Measurements from ENCODE around the gene VIPR2.
"Not testable (repeated sequence)": the region's sequence is repeated elsewhere in the genome, so short reads cannot be mapped to it uniquely, and the experiment has no call there.

VIPR2 gene

GRCh38 chr7:159103382-159104187, 41.1 kb downstream of the VIPR2 start:
- DNase-seq, result no peak

GRCh38 chr7:159102681-159103381, 41.8 kb downstream of the VIPR2 start:
- no peak for DNase-seq

- DNase-seq, result not testable (repeated sequence)
These were observed 43.0 kb downstream of the VIPR2 start for GRCh38 chr7:159101661-159102091.

GRCh38 chr7:159101083-159101395, 43.6 kb downstream of the VIPR2 start:
- not testable (repeated sequence) for DNase-seq

- not testable (repeated sequence) for DNase-seq
These were observed 44.2 kb downstream of the VIPR2 start for GRCh38 chr7:159100281-159101082.

GRCh38 chr7:159099711-159100231, 44.9 kb downstream of the VIPR2 start:
- no peak for DNase-seq

GRCh38 chr7:159098811-159099655, 45.6 kb downstream of the VIPR2 start:
- DNase-seq, result no peak

GRCh38 chr7:159098424-159098786, 46.3 kb downstream of the VIPR2 start:
- no peak for DNase-seq

- DNase-seq, result no peak
These were observed 46.8 kb downstream of the VIPR2 start for GRCh38 chr7:159097661-159098423.

GRCh38 chr7:159096736-159097581, 47.7 kb downstream of the VIPR2 start:
- DNase-seq, result peak; percentile 46

- DNase-seq, result no peak
These were observed 48.7 kb downstream of the VIPR2 start for GRCh38 chr7:159095979-159096411.

- DNase-seq, result no peak
These were observed 49.5 kb downstream of the VIPR2 start for GRCh38 chr7:159094919-159095915.

GRCh38 chr7:159094023-159094740, 50.5 kb downstream of the VIPR2 start:
- DNase-seq, result no peak

- DNase-seq, result no peak
These were observed 51.2 kb downstream of the VIPR2 start for GRCh38 chr7:159093351-159093971.

GRCh38 chr7:159092701-159093121, 52.0 kb downstream of the VIPR2 start:
- no peak for DNase-seq

GRCh38 chr7:159091480-159092475, 52.9 kb downstream of the VIPR2 start:
- no peak for DNase-seq

- no peak for DNase-seq
These were observed 53.6 kb downstream of the VIPR2 start for GRCh38 chr7:159091041-159091440.

Data from right hindlimb (tissue), 1 donor.